Measurements from ENCODE around the gene ATP6V1G1.

DNA sequence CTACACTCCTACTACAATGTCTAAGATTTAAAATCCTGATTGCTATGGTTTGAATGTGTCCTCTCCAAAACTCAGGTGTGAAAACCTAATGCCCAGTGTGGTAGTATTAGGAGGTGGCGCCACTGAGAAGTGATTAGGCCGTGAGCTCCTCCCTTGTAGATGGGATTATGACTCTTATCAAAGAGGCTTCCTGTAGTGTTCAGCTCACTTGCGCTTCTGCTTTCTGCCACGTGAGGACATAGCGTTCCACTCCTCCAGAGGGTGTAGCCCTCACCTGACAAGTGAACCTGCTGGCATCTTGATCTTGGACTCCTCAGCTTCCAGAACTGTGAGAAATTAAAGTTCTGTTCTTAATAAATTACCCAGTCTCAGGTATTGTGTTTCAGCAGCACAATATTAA lies 49.3 kb upstream of the ATP6V1G1 start:
- TF ChIP-seq, protein P1, sequence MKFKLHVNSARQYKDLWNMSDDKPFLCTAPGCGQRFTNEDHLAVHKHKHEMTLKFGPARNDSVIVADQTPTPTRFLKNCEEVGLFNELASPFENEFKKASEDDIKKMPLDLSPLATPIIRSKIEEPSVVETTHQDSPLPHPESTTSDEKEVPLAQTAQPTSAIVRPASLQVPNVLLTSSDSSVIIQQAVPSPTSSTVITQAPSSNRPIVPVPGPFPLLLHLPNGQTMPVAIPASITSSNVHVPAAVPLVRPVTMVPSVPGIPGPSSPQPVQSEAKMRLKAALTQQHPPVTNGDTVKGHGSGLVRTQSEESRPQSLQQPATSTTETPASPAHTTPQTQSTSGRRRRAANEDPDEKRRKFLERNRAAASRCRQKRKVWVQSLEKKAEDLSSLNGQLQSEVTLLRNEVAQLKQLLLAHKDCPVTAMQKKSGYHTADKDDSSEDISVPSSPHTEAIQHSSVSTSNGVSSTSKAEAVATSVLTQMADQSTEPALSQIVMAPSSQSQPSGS (CRISPR knock-in tag; IDR thresholded peaks at IDR 0.05): no peak
- TF ChIP-seq TBP (CRISPR knock-in tag; IDR thresholded peaks at IDR 0.05) (no peak), RFX5 (IDR thresholded peaks at IDR 0.05; ENCODE audit: low read depth, low read length) (no peak), ZNF232 (CRISPR knock-in tag; IDR thresholded peaks at IDR 0.05; ENCODE audit: borderline replicate concordance) (no peak), NCOA5 (CRISPR knock-in tag; IDR thresholded peaks at IDR 0.05) (no peak), POLR2A (IDR thresholded peaks at IDR 0.05; ENCODE audit: insufficient read depth in 1 of 2, low read depth in 2 of 2, low read length in 2 of 2) (no peak), CEBPB (IDR thresholded peaks at IDR 0.05; ENCODE audit: borderline replicate concordance, low read depth, low read length) (no peak), ZBTB49 (CRISPR knock-in tag; IDR thresholded peaks at IDR 0.05; ENCODE audit: borderline replicate concordance) (no peak), YY1 (IDR thresholded peaks at IDR 0.05; ENCODE audit: insufficient read depth, insufficient replicate concordance, low read depth, low read length) (no peak)
- TF ChIP-seq, protein P2, sequence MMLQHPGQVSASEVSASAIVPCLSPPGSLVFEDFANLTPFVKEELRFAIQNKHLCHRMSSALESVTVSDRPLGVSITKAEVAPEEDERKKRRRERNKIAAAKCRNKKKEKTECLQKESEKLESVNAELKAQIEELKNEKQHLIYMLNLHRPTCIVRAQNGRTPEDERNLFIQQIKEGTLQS (CRISPR knock-in tag; IDR thresholded peaks at IDR 0.05): no peak
